DOHH2 (cell line): Measurements from ENCODE around the gene FGD6.

ENCODE experiments used
- EZH2phosphoT487 ChIP-seq: fragments of 200-600 bp; sonication (generic); IDR thresholded peaks from 2 replicates; pipeline ENCODE4 v1.6.1; 2017; ENCODE audit warnings: borderline replicate concordance, mild to moderate bottlenecking, antibody characterized with exemption, low read length, moderate library complexity, mixed read lengths
- TF ChIP-seq, protein P1 (sequence below): fragments of 200-600 bp; sonication (generic); IDR thresholded peaks from one replicate; pipeline ENCODE4 v1.5.1; 2014; ENCODE audit warnings: antibody characterized with exemption, mild to moderate bottlenecking, low read depth, low read length; ENCODE audit not compliant: poor library complexity, severe bottlenecking

DNA sequence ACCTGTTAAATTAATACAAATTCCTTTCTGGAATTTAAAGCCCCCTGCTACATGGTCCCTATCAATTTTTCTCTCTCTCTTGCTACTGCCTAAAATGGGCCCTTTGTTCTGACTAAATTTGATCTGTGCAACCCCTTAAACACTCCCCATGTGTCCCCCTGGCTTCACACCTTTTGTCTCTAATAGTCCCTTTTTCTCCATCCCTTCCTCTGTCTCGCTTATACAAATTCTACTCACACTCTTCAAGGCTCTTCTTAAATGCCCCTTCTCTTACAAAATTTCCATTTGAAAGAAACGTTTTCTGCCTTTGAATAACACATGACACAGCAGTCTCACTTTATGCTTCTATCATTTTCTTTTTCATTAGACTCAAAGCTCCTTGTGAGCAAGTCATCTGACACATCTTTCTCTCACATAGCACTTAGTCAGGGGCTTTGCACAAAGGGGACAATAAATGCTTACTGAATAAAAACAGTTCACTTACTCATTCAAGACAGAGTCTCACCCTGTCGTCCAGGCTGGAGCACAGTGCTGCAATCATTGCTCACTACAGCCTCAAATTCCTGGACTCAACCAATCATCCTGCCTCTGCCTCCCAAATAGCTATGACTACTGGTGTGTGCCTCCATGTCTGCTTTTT lies 102.4 kb downstream of the FGD6 start:
- TF ChIP-seq, protein P1, sequence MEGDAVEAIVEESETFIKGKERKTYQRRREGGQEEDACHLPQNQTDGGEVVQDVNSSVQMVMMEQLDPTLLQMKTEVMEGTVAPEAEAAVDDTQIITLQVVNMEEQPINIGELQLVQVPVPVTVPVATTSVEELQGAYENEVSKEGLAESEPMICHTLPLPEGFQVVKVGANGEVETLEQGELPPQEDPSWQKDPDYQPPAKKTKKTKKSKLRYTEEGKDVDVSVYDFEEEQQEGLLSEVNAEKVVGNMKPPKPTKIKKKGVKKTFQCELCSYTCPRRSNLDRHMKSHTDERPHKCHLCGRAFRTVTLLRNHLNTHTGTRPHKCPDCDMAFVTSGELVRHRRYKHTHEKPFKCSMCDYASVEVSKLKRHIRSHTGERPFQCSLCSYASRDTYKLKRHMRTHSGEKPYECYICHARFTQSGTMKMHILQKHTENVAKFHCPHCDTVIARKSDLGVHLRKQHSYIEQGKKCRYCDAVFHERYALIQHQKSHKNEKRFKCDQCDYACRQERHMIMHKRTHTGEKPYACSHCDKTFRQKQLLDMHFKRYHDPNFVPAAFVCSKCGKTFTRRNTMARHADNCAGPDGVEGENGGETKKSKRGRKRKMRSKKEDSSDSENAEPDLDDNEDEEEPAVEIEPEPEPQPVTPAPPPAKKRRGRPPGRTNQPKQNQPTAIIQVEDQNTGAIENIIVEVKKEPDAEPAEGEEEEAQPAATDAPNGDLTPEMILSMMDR: no peak
- no peak for TF ChIP-seq EZH2phosphoT487
